GM10847 (cell line): ENCODE data around the gene CCDC175.

Source experiments
- POLR2A ChIP-seq: IDR thresholded peaks from 2 replicates; pipeline ENCODE4 v1.6.1; 2011; ENCODE audit not compliant: insufficient read length; ENCODE audit errors: extremely low read depth

Gene CCDC175

DNA sequence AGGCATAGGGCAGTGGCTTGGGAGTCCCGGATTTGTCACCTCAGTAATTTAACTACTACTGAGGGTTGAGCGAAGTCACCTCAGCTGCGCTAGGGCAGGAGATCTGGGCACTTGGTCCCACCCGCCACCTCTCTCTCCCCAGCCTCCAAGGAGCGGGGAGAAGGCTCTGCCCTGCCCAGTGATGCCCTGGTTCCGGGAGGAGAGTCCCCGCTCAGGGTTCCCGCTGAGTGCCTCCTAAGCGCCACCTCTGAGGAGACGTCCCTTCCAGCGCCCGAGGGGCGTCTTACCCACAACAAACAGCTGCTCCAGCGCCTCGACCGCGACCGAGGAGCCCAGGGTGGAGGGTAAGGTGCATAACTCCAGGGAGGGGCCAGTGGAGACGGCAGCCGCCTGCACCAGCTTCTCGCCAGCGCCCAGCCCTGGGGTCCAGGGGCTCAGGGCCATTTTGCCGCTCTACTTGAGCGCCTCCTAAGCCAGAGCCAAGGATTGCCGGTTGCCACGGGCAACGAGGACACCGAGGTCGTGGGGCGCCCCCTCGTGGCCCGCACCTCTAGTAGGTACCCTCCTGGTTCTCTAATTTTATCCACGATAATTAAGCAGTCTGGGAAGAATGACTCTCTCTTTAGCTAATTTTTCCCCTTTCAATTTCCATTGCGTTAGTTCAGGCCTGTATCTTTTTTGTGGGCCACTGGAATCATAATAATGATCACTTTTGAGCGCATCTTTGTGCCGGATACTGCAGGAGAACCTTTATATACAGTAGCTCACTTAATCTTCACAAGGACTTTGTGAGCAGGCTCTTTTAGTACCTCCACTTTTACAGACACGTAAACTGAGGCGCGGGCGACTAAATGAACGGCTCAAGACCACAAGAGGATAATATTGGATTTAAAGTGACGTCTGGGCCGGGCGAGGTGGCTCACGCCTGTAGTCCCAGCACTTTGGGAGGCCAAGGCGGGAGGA is at the start of gene CCDC175:
TSS of gene CCDC175 (minus strand) at position 481 of the 963 bp plus-strand sequence. CDS start at position 444, 37 bp downstream.
- TF ChIP-seq POLR2A: no peak

DNA sequence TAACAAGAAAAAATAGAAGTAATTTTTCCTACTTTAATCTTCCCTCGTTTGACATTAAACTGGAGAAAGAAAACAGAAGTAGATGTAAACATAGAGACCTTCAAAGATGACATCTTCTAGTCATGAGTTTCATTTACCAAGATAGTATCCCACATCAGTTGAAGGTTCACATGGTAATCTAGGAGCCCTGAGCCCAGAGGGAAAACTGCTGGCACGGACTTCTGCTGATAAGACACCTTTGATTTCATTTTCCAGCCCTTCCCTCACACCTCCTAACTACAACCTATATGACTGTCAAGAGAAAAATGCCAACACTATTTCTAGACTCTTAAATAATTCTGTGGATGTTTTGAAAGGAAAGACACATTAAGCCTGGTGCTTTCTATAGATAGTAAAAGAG is 46.0 kb upstream of the CCDC175 start:
- no peak for TF ChIP-seq POLR2A

DNA sequence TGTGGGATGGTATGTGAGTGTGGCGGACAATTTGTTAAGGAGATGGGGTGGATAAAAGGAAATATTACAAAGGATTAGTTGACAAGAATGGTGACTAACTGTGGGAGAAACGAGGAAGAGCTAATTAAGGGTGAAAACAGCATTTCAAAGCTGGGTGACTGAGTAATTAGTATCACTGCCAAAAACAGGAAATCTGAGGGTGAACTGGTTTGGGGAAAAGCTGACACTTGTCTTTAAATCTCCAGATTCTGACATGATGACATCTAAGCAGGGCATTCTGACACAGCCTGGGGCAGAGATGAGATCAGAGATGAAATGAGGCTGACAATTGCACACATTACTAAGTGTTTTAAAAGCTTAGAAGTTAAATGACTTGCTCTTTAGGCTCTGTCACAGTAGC is 42.4 kb upstream of the CCDC175 start:
- no peak for TF ChIP-seq POLR2A

DNA sequence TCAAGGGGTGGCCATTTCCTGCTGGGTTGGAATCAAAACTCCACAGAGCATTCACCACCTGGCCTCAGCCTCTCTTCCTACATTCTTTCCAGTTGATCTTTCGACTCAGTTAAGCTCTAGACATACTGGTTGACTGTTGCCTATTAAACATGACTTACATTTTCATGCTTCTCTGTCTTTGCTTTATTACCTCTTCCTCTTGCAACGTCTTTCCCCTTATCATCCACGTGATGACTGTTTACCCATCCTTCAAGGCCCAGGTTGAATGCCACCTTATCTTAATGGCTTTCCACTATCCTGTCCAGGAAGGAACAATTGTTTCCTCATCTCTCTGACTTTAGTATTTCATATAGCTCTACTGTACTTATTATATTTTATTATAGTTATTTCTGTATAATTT is 24.4 kb upstream of the CCDC175 start:
- TF ChIP-seq POLR2A: no peak

DNA sequence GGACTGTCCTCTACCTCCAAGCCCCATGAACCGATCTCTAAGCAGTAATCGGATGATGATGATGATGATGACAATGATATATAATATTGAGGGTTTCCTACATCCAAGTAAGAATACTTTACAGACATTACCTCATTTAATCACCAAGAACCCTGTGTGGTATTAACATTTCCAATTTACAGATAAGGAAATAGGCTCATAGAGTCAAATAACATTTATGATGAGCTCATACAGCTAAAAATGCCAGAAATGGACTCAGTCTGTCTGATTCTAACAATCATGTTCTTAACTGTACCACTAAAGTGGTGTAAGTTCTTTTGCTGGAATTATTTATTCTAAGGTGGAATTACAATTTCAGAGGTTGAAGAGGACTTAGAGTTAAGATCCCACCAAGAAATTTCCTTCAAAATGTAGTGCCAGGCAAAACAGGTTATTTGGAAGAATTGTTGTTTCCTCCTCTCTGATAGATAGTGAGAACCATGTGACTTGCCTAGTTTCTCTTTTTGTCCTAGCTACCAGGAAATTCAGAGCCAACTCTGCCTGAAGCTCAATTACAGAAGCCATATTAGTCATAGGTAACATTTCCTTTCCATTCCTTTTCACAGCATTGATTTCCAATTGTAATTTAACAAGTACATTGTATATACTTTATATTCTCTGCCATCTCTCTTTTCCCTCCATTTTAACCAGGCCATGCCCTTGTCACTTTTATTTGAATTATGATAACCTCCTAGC is 23.8 kb upstream of the CCDC175 start:
- TF ChIP-seq POLR2A: no peak

DNA sequence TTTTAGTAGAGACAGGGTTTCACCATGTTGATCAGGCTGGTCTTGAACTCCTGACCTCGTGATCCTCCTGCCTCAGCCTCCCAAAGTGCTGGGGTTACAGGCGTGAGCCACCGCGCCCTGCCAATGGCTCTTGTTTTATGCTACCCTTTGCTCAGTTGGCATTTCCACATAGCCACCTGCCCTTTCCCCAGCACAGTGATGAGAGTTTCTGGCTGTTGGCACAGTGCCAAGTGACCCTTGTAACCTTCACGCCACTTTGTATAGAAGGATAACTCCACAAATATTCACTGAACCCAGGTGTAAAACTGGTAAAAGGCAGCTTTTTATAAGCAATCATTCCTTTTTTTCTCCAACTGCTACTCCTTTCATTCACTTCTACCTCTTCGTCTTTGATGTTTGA is 18.5 kb upstream of the CCDC175 start:
- no peak for TF ChIP-seq POLR2A

DNA sequence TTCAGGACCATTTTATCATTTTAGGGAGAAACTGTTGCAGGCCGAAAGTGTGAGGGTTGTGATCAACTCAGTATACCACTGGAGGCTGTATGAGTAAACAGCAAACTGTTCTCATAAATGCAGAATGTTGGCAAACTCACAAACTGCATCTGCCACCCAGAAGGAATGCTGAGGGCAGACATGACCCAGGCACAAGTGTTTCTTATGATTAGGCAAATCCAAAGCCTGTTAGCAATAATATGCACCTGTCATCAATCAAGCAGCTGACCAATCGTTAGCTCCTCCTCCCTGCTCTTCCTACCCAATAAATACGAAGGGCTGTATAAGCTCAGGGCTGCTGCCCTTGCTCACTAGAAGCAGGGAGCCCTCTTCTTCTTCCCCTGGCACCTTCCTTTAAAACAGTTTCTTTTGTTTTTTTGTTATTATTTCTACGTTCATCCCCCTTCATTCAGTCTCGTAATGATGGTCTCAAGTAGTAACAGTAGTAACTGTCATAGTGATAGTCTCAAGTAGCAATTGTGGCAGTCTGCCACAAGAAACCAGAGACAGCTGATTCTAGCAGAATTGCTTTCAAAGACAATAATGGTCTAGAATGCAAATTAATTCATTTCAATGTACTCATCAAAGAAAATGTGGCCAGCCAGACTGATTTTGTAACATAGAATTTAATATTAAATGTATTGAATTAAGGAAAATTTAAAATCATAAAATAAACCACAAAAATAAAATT is 15.2 kb upstream of the CCDC175 start:
- no peak for TF ChIP-seq POLR2A

DNA sequence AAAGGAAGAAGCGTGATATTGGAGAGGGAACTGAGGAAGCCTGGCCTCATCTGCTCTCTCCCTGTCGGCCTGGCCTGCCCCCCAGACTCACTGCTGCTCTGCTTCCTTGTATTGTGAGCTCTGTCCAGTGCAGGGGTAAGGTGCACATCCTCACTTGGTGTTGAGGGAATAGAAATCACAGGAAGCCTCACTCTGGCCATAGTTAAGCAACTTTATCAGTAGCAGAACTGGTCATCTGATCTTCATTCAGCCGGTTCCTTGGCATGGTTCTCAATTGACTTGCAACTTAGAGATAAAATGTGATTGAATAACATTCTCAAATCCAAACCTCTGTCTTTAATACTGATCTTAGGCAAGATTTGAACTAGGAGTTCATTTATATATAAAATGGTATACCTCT is 11.5 kb upstream of the CCDC175 start:
- no peak for TF ChIP-seq POLR2A

DNA sequence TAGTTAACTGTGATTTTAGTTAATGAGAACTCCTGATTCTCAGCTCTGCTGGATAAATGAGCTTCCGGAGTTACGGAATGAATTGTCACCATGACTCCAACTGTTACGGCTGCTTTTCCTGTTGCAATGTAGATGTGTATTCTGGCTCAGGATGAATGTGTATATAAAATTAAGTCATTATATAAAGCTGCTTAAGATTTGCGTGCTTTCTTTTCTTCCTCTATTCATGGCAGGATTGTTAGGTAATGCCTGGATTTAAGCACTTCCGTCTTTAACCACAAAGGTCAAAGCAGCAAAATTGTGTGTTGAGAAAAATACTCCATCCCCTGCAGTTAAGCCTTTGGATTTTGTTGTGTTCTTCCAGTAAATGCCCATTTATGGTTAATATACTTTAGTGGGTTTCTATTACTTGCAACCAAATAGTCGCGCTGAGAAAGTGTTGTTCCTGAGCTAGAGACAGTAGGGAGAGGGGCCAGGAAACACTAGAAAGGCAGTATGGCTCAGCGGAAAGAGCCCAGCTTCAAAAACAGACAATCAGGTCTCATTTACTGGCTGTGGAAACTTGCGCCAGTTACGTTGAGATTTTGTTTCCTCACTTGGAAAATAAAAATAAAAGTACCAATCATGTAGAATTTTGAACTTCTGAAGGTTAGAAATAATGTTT is 9.4 kb upstream of the CCDC175 start:
- no peak for TF ChIP-seq POLR2A

DNA sequence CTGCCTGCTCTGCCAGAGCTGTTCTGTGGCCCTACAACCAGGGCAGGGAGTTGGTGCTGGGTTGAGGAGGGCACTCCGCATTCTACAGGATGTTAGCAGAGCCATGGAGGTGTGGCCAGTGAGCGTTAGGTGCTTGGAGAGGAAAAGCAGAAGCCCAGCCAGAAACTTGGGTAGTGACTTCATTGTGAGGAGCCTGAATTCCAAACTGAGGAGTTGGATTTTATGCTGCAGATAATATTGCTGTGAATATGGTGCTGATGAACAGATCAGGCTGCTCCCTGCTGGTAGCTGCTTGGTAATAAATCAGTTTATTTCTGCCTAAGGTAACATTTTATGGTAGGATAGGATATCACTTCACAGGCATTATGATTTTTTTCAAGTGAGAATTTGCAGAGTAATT is 7.1 kb upstream of the CCDC175 start:
- TF ChIP-seq POLR2A: no peak

DNA sequence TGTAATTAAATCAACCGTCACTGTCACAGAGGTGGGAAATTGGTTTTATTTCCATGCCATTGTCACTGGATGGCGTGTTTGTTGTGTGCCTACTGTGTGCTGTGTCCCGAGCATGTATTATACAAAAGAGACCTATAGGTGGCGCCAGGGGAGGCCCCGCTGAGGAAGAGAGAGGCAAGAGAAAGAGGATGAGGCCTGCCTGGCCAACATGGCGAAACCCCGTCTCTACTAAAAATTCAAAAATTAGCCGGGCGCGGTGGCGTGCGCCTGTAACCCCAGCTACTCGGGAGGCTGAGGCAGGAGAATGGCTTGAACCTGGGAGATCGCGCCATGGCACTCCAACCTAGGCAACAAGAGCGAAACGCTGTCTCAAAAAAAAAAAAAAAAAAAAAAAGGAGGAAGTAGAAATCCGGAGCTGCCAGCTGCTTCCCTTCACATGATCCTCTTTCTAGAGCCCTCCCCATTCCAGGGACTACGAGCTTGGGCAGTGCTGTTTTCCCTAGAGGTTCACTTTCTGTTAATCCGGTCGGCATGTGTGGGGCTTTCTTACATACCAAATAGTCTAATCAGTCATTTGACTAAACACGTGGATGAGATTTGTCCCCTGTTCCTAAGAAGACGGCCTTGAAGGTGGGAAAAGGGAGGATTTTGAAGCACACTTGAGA is 6.4 kb upstream of the CCDC175 start:
- no peak for TF ChIP-seq POLR2A

DNA sequence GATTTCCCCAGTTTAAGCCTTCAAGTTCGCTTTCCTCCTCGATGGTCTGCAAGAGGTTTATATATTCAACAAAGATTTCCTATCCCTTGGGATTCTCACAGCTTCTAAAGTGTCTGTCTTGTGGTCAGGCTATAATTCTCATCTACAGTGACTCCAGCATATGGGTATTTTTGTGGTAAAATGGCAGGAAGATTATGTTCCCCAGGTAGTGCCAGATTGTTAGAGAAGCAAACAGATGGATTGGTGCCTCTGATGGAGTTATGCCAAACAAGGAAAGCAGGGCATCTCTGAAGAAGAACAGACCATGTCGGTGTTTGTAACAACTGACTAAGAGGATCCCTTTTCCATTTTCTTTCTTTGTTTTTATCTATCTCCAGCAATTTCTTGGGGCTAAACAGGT is 5.5 kb upstream of the CCDC175 start:
- TF ChIP-seq POLR2A: no peak

DNA sequence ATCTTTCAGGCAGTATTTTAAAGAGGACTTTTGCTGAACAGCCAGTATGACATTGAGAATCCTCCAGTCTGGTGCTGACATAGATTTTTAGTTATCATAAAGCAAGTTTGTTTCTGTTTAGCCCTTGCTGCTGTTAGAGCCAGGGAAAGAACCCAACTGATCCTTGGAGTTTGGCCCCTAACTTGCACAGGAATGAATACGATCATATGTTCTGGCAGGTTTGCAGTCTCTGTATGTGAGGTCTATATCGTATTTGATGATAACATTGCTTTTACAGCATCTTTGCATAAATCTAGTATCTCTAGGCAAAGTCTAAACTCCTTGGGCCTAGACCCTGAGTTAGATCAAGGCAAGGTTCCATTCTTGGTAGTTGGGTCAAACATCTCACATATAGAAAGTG is 4.3 kb upstream of the CCDC175 start:
- no peak for TF ChIP-seq POLR2A

DNA sequence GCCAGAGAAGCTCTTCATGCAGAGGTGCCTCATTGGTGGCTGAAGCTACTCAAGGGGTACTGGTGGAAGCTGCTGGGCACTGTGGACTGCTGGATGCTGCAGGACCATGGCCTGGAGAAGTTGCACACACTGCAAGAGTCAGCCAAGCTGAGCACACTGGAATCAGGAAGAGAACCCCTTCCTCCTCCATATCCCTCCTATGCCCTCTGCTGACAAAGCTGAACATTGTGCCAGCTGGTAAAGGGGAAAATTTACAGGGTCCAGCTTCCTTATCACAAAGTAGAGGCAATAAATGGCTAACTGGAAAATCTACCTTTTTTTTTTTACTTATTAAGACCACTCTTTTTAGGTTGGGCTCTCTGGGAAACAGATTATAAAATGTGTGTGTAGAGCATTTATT is 6.5 kb downstream of the CCDC175 start:
- no peak for TF ChIP-seq POLR2A
